Stimulated activated naive CD8-positive, alpha-beta T cell treated with anti-CD3 and anti-CD28 coated beads, Interleukin-15, Interleukin-2, amounts not matched to agents 100 U/mL and 50 U/mL, for 24 hours (primary cell): ENCODE measurements around the gene NT5C1B.

Experiments
- ATAC-seq: fragments of 150-1000 bp; cut with Tn5 transposase; one replicate; pipeline ENCODE4 v1.10.0; 2021
- DNase-seq: peaks from one replicate; pipeline ENCODE4 v3.0.0; 2021

The NT5C1B gene

DNA sequence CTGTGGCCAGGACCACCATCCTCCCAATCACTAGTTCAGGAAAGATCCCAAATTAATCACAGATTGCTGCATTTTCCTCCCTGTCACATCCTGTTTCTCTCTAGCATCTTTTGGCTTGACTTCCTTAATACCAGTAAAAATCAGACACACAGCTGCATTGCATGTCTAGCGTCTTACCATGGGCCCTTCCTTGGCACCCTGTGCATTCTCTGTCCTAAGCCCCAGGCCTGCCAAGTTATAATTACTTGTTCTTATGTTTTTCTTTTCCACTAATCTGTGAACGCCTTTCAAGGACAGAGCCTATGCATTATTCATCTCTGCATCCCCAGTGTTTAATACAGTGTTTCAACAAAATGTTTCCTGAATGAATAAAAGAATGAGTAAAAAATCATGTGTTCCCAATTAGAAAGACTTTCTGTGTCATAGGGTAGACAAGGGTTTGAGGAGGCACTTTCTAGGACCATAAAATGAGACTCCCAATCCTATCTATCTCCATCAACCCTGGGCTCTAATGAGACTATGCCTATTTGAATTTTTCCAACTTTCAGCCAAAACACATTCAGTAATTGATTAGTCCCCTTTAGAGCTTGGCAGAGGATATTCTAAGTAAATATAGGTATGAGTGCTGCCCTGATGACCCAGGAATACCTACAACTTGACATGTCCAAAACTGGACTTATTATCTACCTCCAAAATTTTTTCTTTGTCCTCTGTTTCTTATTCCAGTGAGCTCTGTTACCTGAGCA, 10.3 kb upstream of the NT5C1B start:
- DNase-seq (no peak), ATAC-seq (no peak)

DNA sequence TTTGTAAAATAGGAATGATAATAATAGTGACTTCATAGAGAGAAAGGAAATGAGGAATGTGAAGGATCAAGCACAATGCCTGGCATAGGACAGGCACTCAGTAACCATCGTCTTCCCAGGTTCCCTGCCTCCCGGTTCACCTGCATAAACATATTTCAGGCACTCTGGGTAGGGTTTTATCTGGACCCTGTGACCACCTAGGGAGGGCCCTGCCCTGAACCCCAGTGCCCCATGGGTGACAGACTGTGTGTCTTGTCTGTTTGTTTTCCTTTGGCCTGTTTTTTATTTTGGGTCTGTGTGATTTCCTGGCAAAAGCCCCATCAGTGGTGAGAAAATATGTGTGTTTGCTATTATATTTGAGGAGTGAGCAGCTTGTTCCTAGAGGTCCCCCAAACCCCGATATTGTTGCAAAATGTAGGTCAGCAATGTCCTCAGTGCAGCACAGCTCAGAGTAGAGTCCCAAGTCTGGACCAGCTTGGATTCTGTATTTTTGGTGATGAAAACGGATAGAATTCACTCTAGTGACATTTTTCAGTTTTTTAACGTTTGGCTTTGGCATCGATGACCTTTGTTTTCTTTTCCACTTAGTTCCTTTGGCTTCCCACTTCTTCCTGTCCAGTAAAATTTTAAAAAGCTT, 9.6 kb upstream of the NT5C1B start:
- DNase-seq (no peak), ATAC-seq (no peak)

GRCh38 chr2:18597618-18598017, 8.2 kb upstream of the NT5C1B start:
- ATAC-seq (no peak), DNase-seq (no peak)

DNA sequence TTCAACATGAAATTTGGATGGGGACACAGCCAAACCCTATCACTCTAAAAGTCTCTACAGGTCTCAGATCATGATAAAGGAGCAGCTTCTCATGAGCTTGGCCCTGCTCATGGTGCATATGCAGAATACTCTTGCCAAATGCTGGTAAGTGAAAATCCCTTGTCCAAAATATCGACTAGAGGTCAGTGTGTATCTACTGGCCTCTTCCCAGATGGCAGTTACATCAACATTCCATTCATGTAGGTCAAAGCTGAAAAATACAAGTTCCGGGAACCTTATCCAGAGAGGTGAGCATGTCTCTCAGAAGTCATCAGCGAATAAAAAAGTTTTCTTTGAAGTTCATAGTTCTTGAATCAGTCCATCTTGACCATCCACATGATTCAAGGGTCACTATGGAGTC, 7.6 kb upstream of the NT5C1B start:
- no peak for DNase-seq

GRCh38 chr2:18593496-18593895, 4.1 kb upstream of the NT5C1B start:
- DNase-seq (no peak), ATAC-seq (no peak)

More for the DNA sequence above, 7.6 kb upstream of the NT5C1B start:
- ATAC-seq = no peak

GRCh38 chr2:18592372-18592771, 3.0 kb upstream of the NT5C1B start:
- ATAC-seq = no peak

GRCh38 chr2:18588802-18589201, 567 bp downstream of the NT5C1B start:
- DNase-seq = no peak
- no peak for ATAC-seq

More at GRCh38 chr2:18592372-18592771, 3.0 kb upstream of the NT5C1B start:
- no peak for DNase-seq

- no peak for ATAC-seq
- no peak for DNase-seq
These were observed 1.3 kb downstream of the NT5C1B start for GRCh38 chr2:18588049-18588448.

- no peak for ATAC-seq
- DNase-seq = no peak
These were observed 3.8 kb downstream of the NT5C1B start for GRCh38 chr2:18585526-18585925.

GRCh38 chr2:18584608-18584954, 4.8 kb downstream of the NT5C1B start:
- no peak for DNase-seq
- no peak for ATAC-seq

- ATAC-seq (no peak), DNase-seq (no peak)
These were observed 5.3 kb downstream of the NT5C1B start for GRCh38 chr2:18583905-18584607.

GRCh38 chr2:18580606-18581005, 8.8 kb downstream of the NT5C1B start:
- no peak for ATAC-seq

GRCh38 chr2:18578033-18578432, 11.3 kb downstream of the NT5C1B start:
- ATAC-seq (no peak), DNase-seq (no peak)

More at GRCh38 chr2:18580606-18581005, 8.8 kb downstream of the NT5C1B start:
- no peak for DNase-seq

DNA sequence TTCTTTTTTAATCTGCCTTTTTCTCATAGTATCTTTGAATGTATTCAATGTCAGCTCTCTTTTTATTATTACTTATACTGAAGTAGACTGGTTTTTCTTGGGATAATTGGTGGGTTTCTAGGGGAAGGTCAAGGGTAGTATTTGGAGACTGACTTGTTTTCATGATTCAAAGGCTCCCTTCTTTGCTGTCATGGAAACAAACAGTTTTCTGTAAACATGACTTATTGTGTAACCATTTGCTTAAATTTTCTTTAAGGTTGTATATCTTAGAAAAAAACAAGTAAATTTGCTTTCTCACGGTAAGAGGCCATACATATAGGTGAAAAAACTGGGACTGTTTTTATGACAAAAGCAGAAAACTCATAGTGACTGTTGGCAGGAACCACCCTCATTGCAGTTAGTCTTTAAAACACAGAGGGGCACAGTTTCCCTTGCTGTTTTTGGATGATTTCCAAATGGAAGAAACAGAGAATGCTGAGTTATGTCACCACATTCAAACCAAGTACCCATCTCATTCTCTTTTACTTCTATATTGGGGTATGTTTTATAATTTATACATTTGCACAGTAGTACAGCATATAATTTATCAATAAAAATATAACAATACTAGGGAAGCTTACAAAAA, 23.1 kb downstream of the NT5C1B start:
- ATAC-seq (no peak), DNase-seq (no peak)

DNA sequence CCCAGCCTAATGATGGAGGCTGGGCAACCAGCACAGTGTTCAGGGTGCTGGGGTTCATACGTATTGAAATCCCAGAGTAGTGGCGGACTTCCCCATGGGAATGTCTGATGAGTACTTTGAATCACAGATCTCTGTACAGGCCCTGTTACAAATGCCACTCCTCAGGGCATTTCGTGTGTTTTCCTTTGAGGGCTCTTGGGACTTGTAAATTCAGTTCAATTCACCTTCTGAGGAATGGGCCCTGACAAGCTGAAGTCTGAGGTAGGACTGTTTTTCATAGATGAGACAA, 28.6 kb downstream of the NT5C1B start:
- ATAC-seq = no peak
- no peak for DNase-seq

DNA sequence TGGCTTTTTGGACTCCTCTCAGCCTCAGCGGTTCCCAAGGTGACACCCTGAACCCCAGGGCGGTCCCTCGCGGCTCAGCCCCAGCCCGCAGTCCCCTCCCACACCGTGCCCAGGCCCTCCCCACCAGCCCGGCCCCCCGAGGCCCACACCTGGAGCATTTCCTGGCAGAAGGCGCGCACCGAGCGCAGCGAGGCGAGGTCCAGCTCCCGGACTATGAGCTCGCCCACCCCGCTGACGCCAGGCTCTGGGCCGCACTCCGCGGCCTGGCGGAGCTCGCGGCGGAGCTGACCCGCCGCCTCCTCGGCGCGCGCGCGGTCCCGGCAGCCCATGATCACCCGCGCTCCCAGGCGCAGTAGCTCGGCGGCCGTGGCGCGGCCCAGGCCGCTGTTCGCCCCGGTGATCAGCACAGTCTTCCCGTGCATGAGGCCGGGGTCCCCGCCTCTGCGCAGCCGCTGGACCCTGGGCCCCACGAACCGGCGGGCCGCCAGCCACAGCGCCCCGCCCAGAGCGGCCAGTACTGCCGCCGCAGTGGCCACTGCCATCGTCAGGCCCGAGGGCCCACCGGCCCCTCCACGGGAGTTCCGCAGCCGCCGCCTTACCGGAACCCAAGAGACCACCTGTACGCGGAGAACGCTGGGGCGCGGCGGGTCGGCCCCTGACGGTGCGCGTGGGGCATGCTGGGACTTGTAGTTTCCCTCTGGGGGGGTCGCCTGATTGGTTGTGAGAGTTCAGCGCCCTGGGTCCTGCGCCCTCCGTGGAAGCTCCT, 29.2 kb downstream of the NT5C1B start, which contains the start of gene RDH14:
RDH14 (minus strand) TSS at position 623 of the 766 bp plus-strand sequence; CDS start at position 542, 81 bp downstream.
- peak; percentile 90 for DNase-seq
- ATAC-seq = peak; percentile 97

DNA sequence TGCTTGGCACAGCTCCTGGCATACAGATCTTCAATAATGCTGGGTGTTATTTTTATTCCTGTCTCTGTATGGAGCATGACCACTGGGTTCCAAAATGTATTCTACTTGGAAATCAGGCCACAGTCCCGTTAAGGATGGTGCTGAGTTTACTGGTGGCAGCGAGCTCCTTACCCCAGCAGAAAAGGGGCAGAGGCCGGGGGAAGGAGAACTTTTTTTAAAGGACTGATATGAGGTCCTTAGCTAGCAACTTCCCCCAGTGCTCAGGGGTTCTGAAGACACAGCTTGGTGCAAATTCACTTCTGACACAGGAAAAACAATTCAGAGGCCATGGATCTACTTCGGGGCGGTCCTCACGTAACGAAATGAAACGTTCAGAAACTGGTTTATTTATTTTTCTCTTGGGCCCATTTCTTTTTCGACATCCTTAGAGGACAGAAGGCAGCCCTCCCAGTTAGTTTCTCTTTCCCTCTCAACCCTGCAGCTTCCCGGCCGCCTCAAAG, 29.8 kb downstream of the NT5C1B start:
- DNase-seq (no peak), ATAC-seq (no peak)

GRCh38 chr2:18558458-18558857, 30.9 kb downstream of the NT5C1B start:
- DNase-seq (no peak), ATAC-seq (no peak)

DNA sequence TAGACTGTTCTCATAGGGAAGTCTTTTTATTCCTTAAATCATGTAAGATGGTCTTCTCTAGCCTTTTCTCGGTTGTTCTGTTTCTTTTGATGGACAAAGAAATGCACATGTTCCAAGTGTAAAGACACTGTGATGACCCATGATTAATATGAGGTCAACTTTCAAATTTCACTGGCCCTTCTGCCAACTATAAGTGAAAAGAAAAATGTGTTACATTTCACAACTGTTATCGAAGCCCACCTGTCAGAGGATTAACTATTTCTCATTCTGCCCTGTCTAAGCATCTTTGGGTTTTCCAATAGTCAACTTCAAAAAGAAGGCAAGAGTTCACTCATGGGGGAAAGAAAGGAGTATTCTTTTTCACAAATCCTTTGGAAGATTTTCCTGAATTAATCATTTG, 32.2 kb downstream of the NT5C1B start:
- ATAC-seq = no peak
- no peak for DNase-seq

GRCh38 chr2:18552351-18553077, 36.9 kb downstream of the NT5C1B start:
- ATAC-seq (peak; percentile 84), DNase-seq (no peak)

DNA sequence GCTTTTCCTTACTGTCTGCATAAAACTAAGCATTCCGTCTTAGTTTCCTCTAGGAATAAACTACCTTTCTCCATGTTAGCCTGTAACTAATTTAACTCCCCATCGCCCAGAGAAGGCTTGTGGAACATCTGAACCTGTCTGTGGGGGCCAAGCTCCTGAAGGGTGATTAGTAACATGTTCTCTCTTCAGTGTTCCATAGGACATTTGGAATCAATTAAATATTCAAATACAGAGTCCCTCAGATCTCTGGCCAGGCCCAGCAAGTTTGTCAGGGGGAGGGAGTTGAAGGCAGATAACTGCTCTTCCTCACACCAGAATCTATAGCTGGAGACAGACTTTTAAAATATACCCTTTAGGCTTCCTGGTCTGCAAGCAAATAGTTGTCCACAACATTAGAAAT, 37.7 kb downstream of the NT5C1B start:
- no peak for ATAC-seq
- DNase-seq = no peak
